NCI-H187 treated with DMSO at 0.1 percent for 48 hours (cell line): ENCODE results near the gene BCKDK.

Experiments
- DNase-seq: peaks from one replicate; lab custom pipeline; 2025; lab: John Stamatoyannopoulos, UW

Gene BCKDK

DNA sequence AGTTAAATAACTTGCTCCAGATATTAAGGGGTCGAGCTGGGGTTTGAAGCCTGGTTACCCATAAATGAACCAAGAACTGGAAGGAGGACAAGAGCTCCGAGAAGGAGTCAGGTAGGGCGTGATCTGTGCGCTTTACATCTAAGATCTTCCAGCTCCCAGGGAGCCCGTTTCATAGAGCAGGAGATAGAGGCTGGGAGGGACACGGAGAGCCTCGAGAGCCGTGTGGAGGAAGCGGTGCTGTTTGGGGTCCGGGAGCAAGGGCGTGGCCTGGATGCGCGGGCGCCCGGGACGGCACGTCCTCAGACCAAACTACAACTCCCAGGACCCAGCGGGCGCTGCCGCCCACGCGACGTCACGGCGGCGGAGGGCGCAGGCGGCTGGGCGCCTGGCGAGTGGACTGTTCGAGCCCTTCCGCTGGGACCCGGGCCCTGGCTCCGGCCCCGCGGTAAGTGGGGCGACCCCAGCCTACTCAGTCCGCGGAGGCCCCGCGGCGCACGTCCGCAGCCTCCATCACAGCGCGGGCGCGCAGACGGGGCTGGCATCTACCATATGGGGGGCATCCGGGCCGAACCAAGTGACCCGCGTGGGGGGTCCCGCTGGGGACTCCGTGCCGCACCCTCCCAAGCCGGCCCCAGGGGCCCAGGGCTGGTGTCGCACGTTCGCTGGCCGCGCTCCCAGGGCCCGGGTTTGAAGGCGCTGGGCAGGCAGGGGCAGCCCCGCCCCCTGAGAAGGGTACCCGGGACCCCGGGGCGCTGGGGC, at the start of gene BCKDK:
Gene BCKDK, plus strand, starts transcription at position 352 of the 759 bp plus-strand sequence. CDS start 838 bp downstream, outside the sequence.
- no peak for DNase-seq

GRCh38 chr16:31061126-31061812, 46.9 kb upstream of the BCKDK start:
- DNase-seq = no peak

- no peak for DNase-seq
Observed at GRCh38 chr16:31061813-31062440, 46.3 kb upstream of the BCKDK start.

DNA sequence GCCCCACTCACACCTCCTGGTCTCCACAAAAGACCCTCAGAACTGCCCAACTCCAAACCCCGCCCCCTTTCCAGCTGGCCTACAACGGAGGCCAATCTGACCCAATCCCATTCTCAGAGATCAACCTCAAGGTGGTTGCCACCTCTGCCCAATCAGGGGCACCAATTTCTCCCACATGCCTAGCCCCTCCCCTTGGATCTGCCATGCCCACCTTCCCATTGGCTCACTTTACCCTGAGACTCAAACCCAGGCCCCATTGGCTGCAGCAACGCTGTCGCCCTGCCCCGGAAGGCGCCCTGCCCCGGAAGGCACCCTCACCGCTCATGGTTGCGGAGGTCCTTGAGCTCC, 44.7 kb upstream of the BCKDK start:
- DNase-seq = no peak

- DNase-seq = no peak
Observed at GRCh38 chr16:31063843-31064611, 44.2 kb upstream of the BCKDK start.

- DNase-seq = no peak
Observed at GRCh38 chr16:31064882-31065461, 43.2 kb upstream of the BCKDK start.

DNA sequence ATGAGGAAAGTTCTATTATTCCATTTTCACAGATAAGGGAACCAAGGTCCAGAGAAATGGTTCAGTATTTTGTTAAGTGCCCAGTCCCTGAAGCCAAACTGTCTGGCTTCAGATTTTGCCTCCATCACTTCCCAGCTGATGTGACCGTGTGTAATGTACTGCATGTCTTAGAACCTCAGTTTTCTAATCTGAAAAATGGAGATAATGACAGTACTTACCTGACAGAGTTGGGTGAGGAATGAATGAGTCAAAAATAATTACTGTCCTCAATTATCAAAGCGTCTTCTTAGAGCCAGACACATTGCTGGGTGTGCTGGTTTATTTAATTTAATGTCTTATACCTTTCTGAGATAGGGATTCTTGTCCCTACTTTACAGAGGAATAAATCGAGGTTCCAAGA, 40.8 kb upstream of the BCKDK start:
- DNase-seq = no peak

DNA sequence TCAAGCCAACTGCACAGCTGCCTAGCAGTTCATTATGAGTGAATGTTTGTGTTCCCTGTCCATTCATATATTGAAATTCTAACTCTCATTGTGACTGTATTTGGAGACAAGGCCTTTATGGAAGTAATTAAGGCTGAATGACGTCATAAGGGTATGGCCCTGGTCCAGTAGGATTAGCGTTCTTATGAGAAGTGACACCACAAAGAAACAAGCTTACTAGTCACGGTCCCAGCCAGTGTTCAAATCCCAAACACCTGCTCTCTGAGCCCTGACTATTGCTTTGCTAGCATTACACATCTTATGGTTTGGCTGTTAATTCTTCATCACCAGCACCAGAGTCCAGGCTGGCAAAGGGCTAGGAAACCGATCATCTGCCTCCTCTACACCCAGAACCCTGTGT, 36.3 kb upstream of the BCKDK start:
- DNase-seq = no peak

DNA sequence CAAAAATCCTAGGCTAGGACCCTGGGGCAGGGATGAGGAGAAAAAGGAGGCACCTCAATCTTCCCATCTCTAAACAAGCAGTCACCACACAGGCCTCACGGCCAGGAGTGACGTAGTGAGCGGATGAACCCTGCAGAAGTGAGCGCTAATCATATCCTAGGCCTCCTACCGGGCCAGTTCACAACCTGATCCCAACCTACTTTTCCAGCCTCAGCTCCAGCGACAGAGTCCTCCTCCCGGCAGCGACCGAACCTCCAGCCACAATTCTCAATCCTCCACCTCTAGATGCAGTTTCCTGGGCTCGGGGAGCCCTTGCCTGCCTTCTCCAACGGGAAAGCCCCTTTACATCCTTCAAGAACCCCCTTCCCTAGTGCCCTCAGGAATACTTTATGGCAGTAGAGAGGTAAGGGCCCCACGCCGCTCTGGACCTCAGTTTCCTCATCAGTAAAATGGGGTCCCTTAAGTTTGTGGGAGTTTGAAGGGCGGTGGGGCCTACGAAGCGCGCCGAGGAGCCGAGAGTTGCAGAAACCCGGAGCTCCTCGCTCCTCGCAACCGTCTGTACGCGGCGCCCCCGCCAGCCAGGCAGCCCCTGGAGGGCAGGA, 35.5 kb upstream of the BCKDK start:
- DNase-seq = no peak

- DNase-seq = no peak
Observed at GRCh38 chr16:31073142-31073969, 34.8 kb upstream of the BCKDK start.

GRCh38 chr16:31073970-31074813, 34.0 kb upstream of the BCKDK start, which contains the start of the genes ZNF646 and ZNF668:
TSS of gene ZNF646 (plus strand) at chr16:31074422. CDS start at chr16:31076325, 1,903 bp downstream.
TSS of gene ZNF668 (minus strand) at chr16:31074240. CDS start at chr16:31064459, 9,781 bp downstream.
- DNase-seq = peak; percentile 90

DNA sequence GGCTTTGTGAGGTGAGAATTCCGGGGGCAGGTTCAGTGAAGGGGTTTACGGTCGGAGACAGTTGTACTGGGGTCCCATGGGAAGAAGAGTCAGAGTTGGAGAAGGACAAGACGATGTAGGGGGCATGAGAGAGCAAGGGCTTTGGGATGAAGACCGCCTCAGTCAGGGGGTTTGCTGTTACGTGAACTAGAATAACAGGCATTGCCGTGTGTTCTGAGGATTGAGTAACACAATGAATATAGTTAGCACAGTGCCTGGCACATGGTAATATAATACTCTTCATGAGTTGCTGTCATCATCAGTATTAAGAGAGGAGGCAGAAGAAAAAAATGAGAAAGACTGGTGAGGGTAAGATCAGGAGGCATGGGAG, 33.4 kb upstream of the BCKDK start:
- DNase-seq = no peak

- DNase-seq = no peak
Observed at GRCh38 chr16:31076319-31076718, 31.9 kb upstream of the BCKDK start.

- no peak for DNase-seq
Observed at GRCh38 chr16:31077024-31077423, 31.2 kb upstream of the BCKDK start.

DNA sequence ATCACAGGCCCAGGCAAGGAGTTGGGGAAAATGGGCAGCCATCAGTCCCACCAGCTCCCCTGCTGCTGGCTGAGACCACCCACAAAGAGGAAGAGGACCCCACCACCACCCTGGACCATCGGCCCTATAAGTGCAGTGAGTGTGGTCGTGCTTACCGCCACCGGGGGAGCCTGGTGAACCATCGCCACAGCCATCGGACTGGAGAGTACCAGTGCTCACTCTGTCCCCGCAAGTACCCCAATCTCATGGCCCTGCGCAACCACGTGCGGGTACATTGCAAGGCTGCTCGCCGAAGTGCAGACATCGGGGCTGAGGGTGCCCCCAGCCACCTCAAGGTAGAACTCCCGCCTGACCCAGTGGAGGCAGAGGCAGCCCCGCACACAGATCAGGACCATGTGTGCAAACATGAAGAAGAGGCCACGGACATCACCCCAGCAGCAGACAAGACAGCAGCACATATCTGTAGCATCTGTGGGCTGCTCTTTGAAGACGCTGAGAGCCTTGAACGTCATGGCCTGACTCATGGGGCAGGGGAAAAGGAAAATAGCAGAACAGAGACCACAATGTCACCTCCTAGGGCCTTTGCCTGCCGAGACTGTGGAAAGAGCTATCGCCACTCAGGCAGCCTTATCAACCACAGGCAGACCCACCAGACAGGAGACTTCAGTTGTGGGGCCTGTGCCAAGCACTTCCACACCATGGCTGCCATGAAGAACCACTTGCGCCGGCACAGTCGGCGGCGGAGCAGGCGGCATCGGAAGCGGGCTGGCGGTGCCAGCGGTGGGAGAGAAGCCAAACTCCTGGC, 30.4 kb upstream of the BCKDK start:
- DNase-seq = no peak

DNA sequence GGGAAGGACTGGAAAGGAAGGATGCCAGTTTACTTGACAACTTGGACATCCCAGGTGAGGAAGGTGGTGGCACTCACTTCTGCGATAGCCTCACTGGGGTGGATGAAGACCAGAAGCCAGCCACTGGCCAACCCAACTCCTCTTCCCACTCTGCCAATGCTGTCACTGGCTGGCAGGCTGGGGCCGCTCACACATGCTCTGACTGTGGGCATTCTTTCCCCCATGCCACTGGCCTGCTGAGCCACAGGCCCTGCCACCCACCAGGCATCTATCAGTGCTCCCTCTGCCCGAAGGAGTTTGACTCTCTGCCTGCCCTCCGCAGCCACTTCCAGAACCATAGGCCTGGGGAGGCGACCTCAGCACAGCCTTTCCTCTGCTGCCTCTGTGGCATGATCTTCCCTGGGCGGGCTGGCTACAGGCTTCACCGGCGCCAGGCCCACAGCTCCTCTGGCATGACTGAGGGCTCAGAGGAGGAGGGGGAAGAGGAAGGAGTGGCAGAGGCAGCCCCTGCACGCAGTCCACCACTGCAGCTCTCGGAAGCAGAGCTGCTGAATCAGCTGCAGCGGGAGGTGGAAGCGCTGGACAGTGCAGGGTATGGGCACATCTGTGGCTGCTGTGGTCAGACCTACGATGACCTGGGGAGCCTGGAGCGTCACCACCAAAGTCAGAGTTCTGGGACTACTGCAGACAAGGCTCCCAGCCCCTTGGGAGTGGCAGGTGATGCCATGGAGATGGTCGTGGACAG, 29.4 kb upstream of the BCKDK start:
- DNase-seq = no peak

- DNase-seq = no peak
Observed at GRCh38 chr16:31079342-31079944, 28.7 kb upstream of the BCKDK start.
